LNCAP (cell line): Measurements from ENCODE around the gene NOX5.

Source experiments
- CTCF ChIP-seq: fragments of 450-650 bp; IDR thresholded peaks from 2 replicates; pipeline ENCODE4 v1.5.1; 2017; ENCODE audit warnings: mild to moderate bottlenecking

NOX5 gene

DNA sequence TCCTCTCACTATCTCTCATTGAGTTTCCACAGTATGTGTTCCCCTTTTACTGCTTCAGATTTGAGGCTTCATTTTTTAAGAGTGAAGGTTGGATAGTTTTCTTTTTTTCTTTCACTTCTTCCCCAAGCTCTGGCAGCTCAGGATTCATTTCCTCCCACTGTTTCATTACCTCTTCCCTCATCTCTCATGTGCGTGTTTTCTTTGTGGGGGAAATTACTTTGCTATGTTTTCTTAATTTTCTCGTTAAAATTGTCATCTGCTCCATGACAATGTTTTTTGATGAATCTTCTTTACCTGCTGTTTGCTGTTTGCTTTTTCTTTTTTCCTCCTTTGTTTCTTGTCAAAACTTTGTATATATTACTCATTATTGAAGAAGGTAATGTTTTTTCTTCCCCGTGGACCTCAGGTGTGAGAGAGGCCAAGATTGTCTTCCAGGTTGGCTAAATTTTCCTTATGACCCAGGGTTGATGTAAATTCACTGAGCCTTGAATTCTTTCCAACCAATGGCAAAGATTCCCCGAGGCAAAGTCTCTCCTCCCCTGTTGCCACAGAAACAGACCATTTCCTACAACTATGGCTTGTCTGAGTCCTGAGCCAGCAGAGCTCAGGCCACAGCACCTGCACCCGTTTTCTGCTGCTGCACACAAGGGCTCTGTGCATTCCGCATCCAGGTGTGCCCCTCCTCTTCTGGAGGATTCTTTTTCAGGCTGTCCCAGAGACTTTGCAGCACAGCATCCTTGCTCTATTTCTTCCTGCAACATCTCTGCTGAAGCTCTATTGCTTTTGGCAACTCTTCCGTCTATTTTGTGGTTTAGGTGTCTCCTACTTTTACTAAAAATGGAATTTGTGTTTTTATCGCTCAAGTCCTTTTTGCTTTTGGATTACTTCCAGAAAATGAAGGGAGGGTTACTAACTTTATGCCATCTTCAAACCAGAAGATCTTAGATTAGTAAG is 66.1 kb downstream of the NOX5 start:
- TF ChIP-seq CTCF: no peak

DNA sequence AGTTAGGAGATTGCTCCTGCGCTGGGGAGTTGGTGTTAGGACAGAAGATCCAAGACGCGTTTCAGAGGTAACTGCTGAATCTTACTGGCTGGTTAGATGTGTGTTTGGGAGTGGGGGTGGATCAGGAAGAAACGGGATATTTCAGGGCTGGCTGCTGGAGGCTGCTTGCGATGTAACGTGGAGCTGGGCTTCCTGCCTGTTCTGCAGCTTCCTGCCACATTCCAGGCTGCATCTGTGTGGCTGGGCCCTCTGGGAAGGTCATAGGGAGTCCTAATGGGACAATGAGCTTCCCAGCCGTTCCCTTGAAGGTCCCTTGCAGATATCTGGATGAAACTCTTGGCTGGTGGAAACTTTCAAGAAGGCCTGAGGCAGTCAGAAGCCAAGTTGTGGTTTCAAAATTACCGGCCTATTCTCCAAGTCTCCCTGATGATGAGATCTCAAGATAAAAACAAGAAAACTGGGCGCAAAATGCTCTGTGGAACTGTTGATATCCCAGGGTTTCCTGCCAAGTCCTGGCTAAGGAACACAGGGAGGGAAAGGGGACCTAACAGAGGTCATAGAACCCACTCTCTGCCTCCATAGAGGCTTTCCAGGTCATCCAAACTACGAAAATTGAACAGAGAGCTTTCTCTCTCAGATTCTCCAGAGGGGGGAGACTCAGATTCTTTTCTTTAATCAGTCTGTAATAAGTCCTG is 67.0 kb downstream of the NOX5 start:
- TF ChIP-seq CTCF: no peak

DNA sequence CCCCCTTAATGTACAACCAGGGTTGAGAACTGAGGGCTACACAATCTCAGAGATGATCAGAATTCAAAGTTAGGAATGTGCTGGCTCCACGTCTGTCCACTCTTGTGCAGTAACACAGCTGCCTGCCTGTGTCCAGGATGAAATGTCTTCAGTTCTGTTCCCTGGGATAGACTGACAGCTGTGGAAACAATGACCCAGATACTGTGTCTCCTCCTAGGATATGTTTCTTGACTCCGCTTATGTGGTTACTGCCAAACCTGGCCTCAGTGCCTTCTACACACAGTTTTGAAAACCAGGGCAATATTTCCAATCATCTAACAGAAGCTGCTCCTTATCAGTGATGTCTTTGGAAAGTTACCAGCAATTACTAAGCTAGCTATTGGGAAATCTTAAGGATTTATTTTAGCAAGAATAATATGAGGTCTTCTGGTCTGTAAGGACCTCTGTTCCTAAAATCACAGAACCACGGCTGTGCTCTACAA is 67.6 kb downstream of the NOX5 start:
- no peak for TF ChIP-seq CTCF

DNA sequence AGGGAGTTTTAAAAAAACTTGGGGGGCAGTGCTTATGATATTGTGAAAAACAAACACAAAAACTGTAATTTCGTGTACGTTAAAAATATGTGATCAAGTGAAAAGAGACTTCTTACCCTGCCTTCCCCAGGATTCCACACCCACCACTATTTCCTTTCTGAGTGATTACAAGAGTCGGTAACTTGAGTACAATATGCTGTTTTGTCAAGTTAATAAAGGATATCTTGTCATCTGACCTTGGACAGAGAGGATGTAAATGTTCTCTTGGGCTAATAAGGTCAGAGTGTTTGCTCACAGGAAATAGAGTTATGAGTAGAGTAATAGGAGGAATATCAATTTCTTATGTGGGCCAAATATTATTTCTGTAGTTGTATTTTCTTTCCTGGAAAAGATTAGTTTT is 68.1 kb downstream of the NOX5 start:
- TF ChIP-seq CTCF: no peak

- TF ChIP-seq CTCF: no peak
Measured at GRCh38 chr15:69084404-69085030, 70.0 kb downstream of the NOX5 start.

DNA sequence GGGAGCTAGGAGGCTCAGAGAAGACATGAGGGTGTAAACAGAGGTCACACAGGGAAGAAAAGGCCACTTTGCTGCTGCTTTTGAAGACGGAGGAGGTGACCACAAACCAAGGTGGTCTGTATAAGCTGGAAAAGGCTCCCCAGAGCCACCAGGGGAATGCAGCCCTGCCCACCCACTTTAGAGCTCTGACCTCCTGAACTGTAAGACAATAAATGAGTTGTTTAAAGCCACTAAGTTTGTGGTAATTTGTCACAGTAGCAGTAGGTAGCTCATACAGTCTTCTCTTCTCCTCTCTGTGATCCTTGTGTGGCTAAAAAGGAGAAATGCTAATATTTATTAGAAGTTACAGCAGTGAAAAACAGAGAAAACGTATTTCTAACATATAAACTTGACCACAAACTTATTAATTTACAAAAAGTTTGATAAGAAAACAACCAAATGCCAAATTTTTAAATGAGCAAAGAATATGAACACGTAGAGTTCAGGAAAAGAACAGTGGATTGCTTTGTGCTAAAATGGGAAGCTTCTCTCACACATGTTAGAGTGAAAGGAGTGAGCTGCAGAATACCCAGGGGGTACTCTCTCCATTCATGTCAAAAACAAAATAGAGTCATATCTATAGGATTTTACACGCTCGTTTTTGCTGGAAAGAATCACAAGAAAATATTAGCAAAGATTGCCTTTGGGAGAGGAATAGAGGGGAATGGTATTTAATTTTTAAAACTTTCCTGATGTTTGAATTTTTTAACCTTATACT is 71.0 kb downstream of the NOX5 start:
- TF ChIP-seq CTCF: no peak
